HG03025 (cell line): ENCODE measurements around the gene PGBD5.

ENCODE experiments used
- ATAC-seq: cut with Tn5 transposase; IDR thresholded peaks from one replicate; pipeline ENCODE4 v1.9.1; 2021; ENCODE audit warnings: mild to moderate bottlenecking, moderate library complexity; ENCODE audit not compliant: unreplicated experiment, low FRiP score

Gene PGBD5

GRCh38 chr1:230286166-230286889 is 139.8 kb downstream of the PGBD5 start:
- ATAC-seq, result no peak

- no peak for ATAC-seq
These were observed 140.8 kb downstream of the PGBD5 start for GRCh38 chr1:230285351-230285750.

- no peak for ATAC-seq
These were observed 141.2 kb downstream of the PGBD5 start for GRCh38 chr1:230284891-230285290.

- no peak for ATAC-seq
These were observed 142.5 kb downstream of the PGBD5 start for GRCh38 chr1:230283678-230284077.

- ATAC-seq, result no peak
These were observed 144.0 kb downstream of the PGBD5 start for GRCh38 chr1:230282157-230282556.

GRCh38 chr1:230281556-230281955 is 144.6 kb downstream of the PGBD5 start:
- ATAC-seq, result no peak

GRCh38 chr1:230280906-230281413 is 145.2 kb downstream of the PGBD5 start:
- no peak for ATAC-seq

GRCh38 chr1:230280054-230280795 is 145.9 kb downstream of the PGBD5 start:
- no peak for ATAC-seq

- ATAC-seq, result no peak
These were observed 146.6 kb downstream of the PGBD5 start for GRCh38 chr1:230279583-230279945.

GRCh38 chr1:230278871-230279582 is 147.1 kb downstream of the PGBD5 start:
- no peak for ATAC-seq

GRCh38 chr1:230278376-230278775 is 147.8 kb downstream of the PGBD5 start:
- ATAC-seq, result no peak

- ATAC-seq, result no peak
These were observed 148.7 kb downstream of the PGBD5 start for GRCh38 chr1:230277201-230278025.

- ATAC-seq, result no peak
These were observed 149.7 kb downstream of the PGBD5 start for GRCh38 chr1:230276401-230276800.

GRCh38 chr1:230274254-230274653 is 151.9 kb downstream of the PGBD5 start:
- no peak for ATAC-seq

GRCh38 chr1:230273141-230273710 is 152.9 kb downstream of the PGBD5 start:
- ATAC-seq, result no peak

GRCh38 chr1:230272557-230272956 is 153.6 kb downstream of the PGBD5 start:
- no peak for ATAC-seq

GRCh38 chr1:230271300-230272035 is 154.7 kb downstream of the PGBD5 start:
- no peak for ATAC-seq

GRCh38 chr1:230270559-230271281 is 155.4 kb downstream of the PGBD5 start:
- ATAC-seq, result no peak

- ATAC-seq, result no peak
These were observed 156.0 kb downstream of the PGBD5 start for GRCh38 chr1:230270185-230270558.
